GM12891 (cell line): Measurements from ENCODE around the gene INPP5F.
A peak's percentile ranks its signal among the peaks of the same experiment; 100 is the strongest.

Source experiments
- DNase-seq: peaks from one replicate; pipeline ENCODE4 v3.0.0; 2011; ENCODE audit warnings: low spot score; ENCODE audit not compliant: insufficient read length
- FAIRE-seq: peaks from 2 replicates; lab custom pipeline; 2011; peaks lifted over from hg19 to GRCh38; lab: Jason Lieb, UNC
- PAX5 ChIP-seq: IDR thresholded peaks from 2 replicates; pipeline ENCODE4 v1.6.1; 2011; ENCODE audit warnings: low read length, moderate library complexity, mild to moderate bottlenecking; ENCODE audit not compliant: insufficient read depth, severe bottlenecking
- POLR2A ChIP-seq: IDR thresholded peaks from 2 replicates; pipeline ENCODE4 v1.6.1; 2011; ENCODE audit warnings: low read depth, low read length, control low read depth
- POLR2AphosphoS5 ChIP-seq: IDR thresholded peaks from 2 replicates; pipeline ENCODE4 v1.6.1; 2011; ENCODE audit warnings: low read depth, low read length, control low read depth
- POU2F2 ChIP-seq: IDR thresholded peaks from 2 replicates; pipeline ENCODE4 v1.6.1; 2011; ENCODE audit warnings: low read depth, mild to moderate bottlenecking, control low read depth, low read length, moderate library complexity
- SPI1 ChIP-seq: IDR thresholded peaks from 2 replicates; pipeline ENCODE4 v1.6.1; 2011; ENCODE audit warnings: low read depth, low read length, control low read depth
- TAF1 ChIP-seq: IDR thresholded peaks from 2 replicates; pipeline ENCODE4 v1.6.1; 2011; ENCODE audit warnings: low read depth, low read length, control low read depth

INPP5F gene

DNA sequence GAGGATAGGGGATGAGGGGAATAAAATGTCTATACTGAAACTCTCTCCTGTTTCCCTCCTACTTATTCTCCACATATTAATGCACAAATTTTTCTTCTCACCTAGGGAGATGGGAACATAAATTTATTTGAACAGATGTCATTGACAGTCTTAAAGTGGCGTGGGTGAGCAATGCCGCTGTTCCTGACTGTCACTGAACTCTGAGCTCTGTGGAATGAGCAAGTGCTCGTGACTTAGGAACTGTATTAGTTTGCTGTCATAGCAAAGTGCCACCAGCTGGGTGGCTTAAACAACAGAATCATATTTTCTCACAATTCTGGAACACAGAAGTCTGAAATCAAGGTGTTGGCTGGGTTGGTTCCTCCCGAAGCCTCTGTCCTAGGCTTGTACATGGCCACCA is 29.1 kb downstream of the INPP5F start:
- DNase-seq (no peak), FAIRE-seq (no peak)
- no peak for TF ChIP-seq POLR2AphosphoS5
- TF ChIP-seq POU2F2: no peak
- no peak for TF ChIP-seq TAF1
- TF ChIP-seq SPI1: no peak
- no peak for TF ChIP-seq PAX5
- TF ChIP-seq POLR2A: no peak

DNA sequence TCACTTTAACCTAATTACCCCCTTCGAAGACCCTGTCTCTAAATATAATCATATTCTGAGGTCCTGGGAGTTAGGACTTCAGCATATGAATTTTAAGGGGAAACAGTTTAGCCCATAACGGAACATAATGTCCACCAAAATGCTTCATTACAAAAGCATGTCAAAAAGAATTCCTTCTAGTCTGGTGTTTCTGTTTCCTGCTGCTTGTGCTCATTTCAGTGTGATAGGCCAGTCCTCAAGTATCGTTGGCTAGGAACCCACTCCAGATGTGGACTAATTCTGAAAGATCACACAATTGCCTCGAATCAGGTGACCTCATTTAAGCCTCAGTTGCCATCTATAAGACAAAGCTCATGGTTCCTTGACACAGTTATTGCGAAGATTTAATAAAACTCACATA is 29.6 kb downstream of the INPP5F start:
- TF ChIP-seq PAX5 (no peak), POU2F2 (no peak), SPI1 (no peak), POLR2AphosphoS5 (no peak), TAF1 (no peak), POLR2A (no peak)
- peak; percentile 41 for FAIRE-seq
- no peak for DNase-seq

DNA sequence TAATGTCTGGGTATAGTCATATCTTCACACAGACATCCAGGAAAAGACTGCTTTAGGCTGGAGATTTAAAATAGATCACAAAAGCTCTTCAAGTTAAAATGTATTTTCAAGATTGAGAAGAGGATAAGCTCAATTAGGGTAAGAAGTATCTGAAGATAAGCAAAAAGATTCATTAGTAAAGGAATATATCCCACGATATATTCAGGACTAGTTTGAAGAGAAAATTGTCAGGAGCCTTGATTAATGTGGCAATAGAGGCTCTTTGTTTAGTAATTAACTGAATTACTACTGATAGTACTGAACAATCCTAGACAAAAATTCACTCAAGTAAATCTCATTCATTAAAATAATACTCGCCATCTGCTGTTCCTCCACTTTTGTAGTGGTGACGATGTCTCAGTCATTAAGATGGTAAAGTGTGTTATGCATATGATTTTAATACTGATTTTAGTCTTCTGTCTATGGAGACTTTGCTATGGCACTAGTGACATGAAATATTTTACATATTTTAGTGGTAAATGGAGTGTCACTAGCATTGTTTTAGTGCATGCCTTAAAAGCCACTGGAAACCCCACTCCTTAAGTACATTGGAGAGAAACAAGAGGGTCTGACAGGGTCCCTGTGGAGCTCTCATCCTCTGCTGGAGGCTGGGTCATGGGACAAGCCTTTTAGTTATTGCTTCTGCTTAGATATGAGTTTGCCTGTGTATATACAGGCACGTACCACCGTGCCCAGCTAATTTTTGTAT is 32.8 kb downstream of the INPP5F start:
- DNase-seq (no peak), FAIRE-seq (no peak)
- no peak for TF ChIP-seq SPI1
- TF ChIP-seq TAF1: no peak
- TF ChIP-seq PAX5: no peak
- TF ChIP-seq POU2F2: no peak
- no peak for TF ChIP-seq POLR2AphosphoS5
- TF ChIP-seq POLR2A: no peak

DNA sequence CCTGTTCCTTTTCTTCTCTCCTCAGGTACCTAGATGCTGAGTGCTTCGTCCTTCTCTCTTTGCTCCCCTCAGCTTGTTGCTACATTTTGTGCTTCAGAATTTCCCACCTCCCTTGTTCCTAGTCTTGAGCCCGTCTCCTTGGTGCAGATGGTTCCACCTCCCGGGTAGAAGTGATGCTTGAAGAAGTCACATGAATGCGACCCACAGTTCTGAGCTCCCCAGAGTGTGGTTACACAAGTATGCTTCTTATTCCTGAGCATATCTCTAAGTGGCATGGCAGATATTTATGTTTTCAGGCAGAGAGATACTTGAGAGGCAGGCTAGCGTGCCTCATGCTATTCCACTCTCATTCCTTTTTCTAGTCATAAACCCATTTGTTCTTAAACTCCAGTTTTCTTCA is 34.0 kb downstream of the INPP5F start:
- FAIRE-seq (no peak), DNase-seq (no peak)
- no peak for TF ChIP-seq SPI1
- no peak for TF ChIP-seq PAX5
- no peak for TF ChIP-seq TAF1
- no peak for TF ChIP-seq POU2F2
- no peak for TF ChIP-seq POLR2A
- no peak for TF ChIP-seq POLR2AphosphoS5

DNA sequence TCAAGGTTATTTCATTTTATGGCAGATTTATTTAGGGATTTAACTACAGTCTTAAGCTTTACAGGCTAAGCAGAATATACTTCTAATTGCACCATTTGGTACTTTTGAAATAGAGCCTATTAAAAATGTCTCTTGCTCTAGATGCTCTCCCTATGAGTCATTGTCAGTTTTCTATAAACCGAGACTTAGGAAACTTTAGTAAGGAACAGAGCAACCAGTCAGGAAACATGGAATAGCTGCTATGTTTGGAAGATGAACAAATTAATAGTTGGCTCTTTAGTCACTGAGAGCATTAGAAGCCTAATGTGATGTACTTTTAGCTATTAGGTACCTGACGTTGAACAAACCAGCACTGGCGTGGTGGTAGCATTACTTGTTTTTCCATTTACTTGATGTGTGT is 35.3 kb downstream of the INPP5F start:
- DNase-seq (no peak), FAIRE-seq (no peak)
- TF ChIP-seq PAX5: no peak
- TF ChIP-seq SPI1: no peak
- TF ChIP-seq POLR2A: no peak
- no peak for TF ChIP-seq TAF1
- no peak for TF ChIP-seq POU2F2
- no peak for TF ChIP-seq POLR2AphosphoS5

DNA sequence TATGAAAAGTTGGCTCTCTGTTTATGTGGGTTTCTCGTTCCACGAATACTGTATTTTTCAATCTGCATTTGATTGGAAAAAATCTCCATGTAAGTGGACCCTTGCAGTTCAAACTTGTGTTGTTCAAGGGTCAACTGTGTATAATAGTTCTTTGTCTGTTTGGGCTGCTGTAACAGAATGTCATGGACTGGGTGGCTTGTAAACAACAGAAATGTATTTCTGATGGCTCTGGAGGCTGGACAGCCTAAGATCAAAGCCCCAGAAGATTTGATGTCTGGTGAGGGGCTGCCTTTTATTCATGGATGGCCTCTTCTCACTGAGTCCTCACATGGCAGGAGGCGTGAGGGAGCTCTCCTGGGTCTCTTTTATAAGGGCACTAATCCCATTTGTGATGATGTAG is 36.2 kb downstream of the INPP5F start:
- DNase-seq (no peak), FAIRE-seq (no peak)
- TF ChIP-seq PAX5 (no peak), POU2F2 (no peak), TAF1 (no peak), SPI1 (no peak), POLR2AphosphoS5 (no peak), POLR2A (no peak)

DNA sequence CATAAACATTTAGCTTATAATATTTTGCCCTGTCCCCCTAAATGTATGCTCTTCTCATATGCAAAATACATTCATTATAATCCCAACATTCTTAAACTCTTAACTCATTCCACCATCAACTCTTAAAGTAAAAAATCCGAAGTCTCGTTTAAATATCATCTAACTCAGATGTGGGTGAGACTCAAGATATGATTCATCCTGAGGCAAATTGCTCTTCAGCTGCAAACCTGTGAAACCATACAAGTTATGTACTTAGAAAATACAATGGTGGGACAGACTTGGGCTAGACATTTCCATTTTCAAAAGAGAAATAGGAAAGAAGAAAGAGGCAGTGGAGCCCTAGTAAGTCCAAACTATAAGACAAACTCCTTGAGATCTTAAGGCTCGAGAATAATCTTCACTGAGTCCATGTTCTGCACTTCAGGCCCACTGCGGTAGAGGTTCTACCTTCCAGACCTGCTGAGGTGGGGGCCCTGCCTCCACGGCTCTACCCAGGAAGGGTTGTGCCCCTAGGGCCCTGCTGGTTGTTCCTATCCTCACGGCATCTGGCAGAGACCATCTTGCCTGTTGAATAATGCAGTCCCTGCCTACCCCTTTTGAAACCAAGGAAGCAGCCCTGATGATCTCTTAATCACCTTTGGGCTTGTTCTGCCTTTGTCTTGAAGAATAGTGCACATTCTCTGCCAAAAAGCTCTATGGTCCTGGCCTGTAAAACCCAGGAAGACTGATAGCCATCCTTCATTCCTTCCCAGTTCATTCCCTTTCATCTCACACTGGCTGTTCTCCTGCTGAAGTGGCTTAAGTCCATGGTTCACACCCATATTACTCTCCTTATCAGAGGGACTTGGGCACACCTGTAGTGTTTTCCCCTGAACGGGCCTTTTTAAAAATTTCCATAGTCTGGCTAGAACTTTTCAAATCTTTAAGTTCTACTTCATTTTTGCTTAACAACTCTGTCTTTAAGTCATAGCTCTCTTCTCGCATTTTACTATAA is 37.3 kb downstream of the INPP5F start:
- no peak for DNase-seq
- TF ChIP-seq SPI1: no peak
- no peak for TF ChIP-seq PAX5
- no peak for TF ChIP-seq POLR2AphosphoS5
- TF ChIP-seq POLR2A: no peak
- no peak for TF ChIP-seq TAF1
- TF ChIP-seq POU2F2: no peak

DNA sequence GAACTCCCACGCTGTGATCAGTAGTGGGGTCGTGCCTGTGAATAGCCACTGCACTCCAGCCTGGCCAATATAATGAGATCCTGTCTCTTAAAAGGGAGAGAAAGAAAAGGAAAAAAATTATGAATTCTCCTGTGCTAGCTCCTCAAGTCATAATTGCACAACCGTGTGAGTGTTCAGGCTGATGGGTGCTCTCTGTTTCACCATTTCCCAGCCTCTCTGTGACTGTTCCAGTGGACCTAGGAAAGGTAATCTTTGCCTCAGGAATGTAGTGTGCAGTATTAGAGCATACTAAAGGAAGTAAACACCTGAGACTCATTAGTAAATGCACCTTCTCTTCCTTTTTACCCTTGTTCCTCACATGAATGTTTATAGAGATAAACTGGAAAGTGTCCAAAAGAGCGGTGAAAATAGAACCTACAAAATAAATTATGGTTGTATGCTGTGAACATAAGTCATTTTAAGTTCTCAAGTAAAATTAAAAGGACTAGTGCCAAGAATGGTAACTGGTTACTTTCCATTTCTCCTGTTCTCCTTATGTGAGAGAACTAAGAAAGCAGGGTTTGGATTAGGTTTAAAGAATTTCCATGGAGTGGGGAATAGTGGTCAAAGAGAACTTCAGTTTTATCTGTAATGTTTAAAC is 42.7 kb downstream of the INPP5F start:
- TF ChIP-seq POLR2AphosphoS5 (no peak), POU2F2 (no peak), POLR2A (no peak), TAF1 (no peak), SPI1 (no peak), PAX5 (no peak)
- no peak for FAIRE-seq
- no peak for DNase-seq

More for the DNA sequence above, 37.3 kb downstream of the INPP5F start:
- no peak for FAIRE-seq

DNA sequence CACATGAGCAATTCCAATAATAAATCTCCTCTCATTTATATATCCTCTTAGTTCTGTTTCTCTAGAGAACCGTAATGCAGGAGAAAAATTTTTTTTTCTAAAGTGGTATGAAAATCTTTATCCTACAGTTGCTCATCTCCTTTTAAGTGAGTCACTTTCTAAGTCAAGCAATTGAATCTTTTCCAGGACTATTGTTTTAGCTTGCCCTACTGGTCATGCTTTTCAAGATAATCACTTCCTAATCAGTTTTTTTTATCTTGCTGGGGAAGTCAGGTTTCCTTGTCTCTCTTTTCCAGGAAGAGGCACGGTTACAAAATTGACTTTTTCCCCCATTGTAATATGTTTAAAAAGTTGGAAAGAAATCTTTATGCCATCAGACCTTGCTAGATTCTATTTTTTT is 44.0 kb downstream of the INPP5F start:
- FAIRE-seq: no peak
- no peak for DNase-seq
- TF ChIP-seq PAX5 (no peak), TAF1 (no peak), POLR2A (no peak), POLR2AphosphoS5 (no peak), POU2F2 (no peak), SPI1 (no peak)
